ENCODE data around the gene FMNL2. TPM values are rescaled to one million over a fixed set of nuclear protein-coding genes. Genes with fewer than 3 reads are reported as not detected.

The FMNL2 gene
- polyA plus RNA-seq, 3 donors = 0.28 to 3.2 (median 0.71) TPM

DNA sequence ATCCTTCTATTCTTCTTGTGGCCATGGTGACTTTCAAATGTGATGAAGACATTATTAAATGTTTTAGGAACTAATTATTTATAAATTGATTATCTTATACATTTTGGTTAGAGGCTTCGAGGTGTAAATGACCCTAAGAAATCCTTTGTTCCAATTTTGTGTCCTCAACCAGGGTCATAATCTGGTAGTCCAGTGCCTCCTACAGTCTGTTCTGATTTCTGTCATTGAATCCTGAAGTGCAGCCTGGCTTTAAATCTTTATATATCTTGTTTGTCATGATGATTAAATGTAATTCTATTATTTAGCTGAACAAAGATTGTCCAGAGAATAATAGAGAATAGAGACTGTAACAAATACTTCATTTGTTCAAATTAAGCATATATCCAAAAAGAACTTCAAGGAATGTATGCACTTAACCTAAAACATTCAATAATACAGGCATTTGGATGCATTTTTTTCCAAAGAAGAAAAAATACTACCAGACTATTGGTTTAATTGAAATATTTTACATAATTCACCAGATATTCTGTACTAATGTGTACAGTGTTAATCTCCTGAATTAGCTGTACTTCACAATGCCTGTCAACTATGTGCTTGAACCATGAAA, 292.5 kb downstream of the FMNL2 start:
- no CpG with 5 or more reads among the region's 1 CpG for WGBS (ENCODE audit: insufficient coverage)
- Histone ChIP-seq H3K36me3 (replicated peaks in 1 of 2; ENCODE audit: control insufficient read depth in 1 of 2, insufficient read depth in 2 of 2, low read length in 2 of 2) (no peaks in the 10 kb centered on the region), H3K9ac (ENCODE audit: insufficient read depth, low read length, poor library complexity, severe bottlenecking) (no peak overlapping the region), H2AFZ (ENCODE audit: insufficient read depth, low read depth, low read length, poor library complexity, severe bottlenecking) (no peak overlapping the region), H3K4me3 (replicated peaks in 1 of 3; ENCODE audit: low read depth in 2 of 3, low read length in 3 of 3) (no peak overlapping the region), H3K27ac (ENCODE audit: low read depth in 1 of 2, low read length in 2 of 2) (no peak overlapping the region), H3K4me1 (ENCODE audit: control insufficient read depth in 1 of 2, insufficient read depth in 2 of 2, low read length in 2 of 2) (peaks cover 21 to 26% of the 10 kb centered on the region in 2 donors), H3K27me3 (ENCODE audit: control insufficient read depth in 2 of 2, insufficient read depth in 2 of 2, low read length in 2 of 2) (no peaks in the 10 kb centered on the region), H4K20me1 (ENCODE audit: insufficient read depth, low read length) (no peaks in the 10 kb centered on the region), H3K79me2 (ENCODE audit: insufficient read depth, low read length) (no peaks in the 10 kb centered on the region), H3K9me3 (replicated peaks in 1 of 2; ENCODE audit: control insufficient read depth in 1 of 2, insufficient read depth in 1 of 2, low read length in 2 of 2) (no peaks in the 10 kb centered on the region), H3K4me2 (replicated peaks; ENCODE audit: extremely low read depth, low read length, poor library complexity, severe bottlenecking) (no peak overlapping the region)
- intact Hi-C loops (cut with micrococcal nuclease) = no loop called here
- Mint-ChIP-seq H3K27me3 (ENCODE audit: low read depth in 3 of 3) (peaks cover 0 to 2% (median 0%) of the 10 kb centered on the region in 3 donors), H3K27ac (no peak overlapping the region), H3K36me3 (peaks cover 0 to 3% of the 10 kb centered on the region in 2 donors), H3K9me3 (peaks cover 0 to 3% (median 0%) of the 10 kb centered on the region in 7 donors), H3K4me1 (peaks cover 30% of the 10 kb centered on the region), H3K4me3 (no peak overlapping the region)
- peak; percentile 84 for TF ChIP-seq CTCF (IDR thresholded peaks at IDR 0.05)
- peak; percentile 25 to 57 (median 38) for DNase-seq

GRCh38 chr2:152629202-152629601, 294.2 kb downstream of the FMNL2 start:
- no peak overlapping the region for H3K4me3 Mint-ChIP-seq
- H3K4me1 Mint-ChIP-seq = peaks cover 19% of the 10 kb centered on the region
- no peaks in the 10 kb centered on the region for H3K9me3 ChIP-seq (replicated peaks in 1 of 2; ENCODE audit: control insufficient read depth in 1 of 2, insufficient read depth in 1 of 2, low read length in 2 of 2)
- TF ChIP-seq CTCF (IDR thresholded peaks at IDR 0.05) = no peak
- WGBS (ENCODE audit: insufficient coverage) = no CpG with 5 or more reads among the region's 1 CpG
- H3K9me3 Mint-ChIP-seq = peaks cover 0 to 3% (median 0%) of the 10 kb centered on the region in 7 donors
- H3K36me3 Mint-ChIP-seq = peaks cover 0 to 3% of the 10 kb centered on the region in 2 donors
- H3K36me3 ChIP-seq (replicated peaks in 1 of 2; ENCODE audit: control insufficient read depth in 1 of 2, insufficient read depth in 2 of 2, low read length in 2 of 2) = no peaks in the 10 kb centered on the region
- no peak overlapping the region for H3K27ac Mint-ChIP-seq
- DNase-seq = no peak
- H3K9ac ChIP-seq (ENCODE audit: insufficient read depth, low read length, poor library complexity, severe bottlenecking) = no peak overlapping the region
- intact Hi-C loops (cut with micrococcal nuclease) = no loop called here
- no peak overlapping the region for H3K4me3 ChIP-seq (replicated peaks in 1 of 3; ENCODE audit: low read depth in 2 of 3, low read length in 3 of 3)
- H2AFZ ChIP-seq (ENCODE audit: insufficient read depth, low read depth, low read length, poor library complexity, severe bottlenecking) = no peak overlapping the region
- H3K79me2 ChIP-seq (ENCODE audit: insufficient read depth, low read length) = no peaks in the 10 kb centered on the region
- no peaks in the 10 kb centered on the region for H4K20me1 ChIP-seq (ENCODE audit: insufficient read depth, low read length)
- H3K27ac ChIP-seq (ENCODE audit: low read depth in 1 of 2, low read length in 2 of 2) = no peak overlapping the region
- H3K4me1 ChIP-seq (ENCODE audit: control insufficient read depth in 1 of 2, insufficient read depth in 2 of 2, low read length in 2 of 2) = peaks cover 12 to 23% of the 10 kb centered on the region in 2 donors
- H3K27me3 Mint-ChIP-seq (ENCODE audit: low read depth in 3 of 3) = peaks cover 0 to 2% (median 0%) of the 10 kb centered on the region in 3 donors
- H3K27me3 ChIP-seq (ENCODE audit: control insufficient read depth in 2 of 2, insufficient read depth in 2 of 2, low read length in 2 of 2) = no peaks in the 10 kb centered on the region
- H3K4me2 ChIP-seq (replicated peaks; ENCODE audit: extremely low read depth, low read length, poor library complexity, severe bottlenecking) = no peak overlapping the region
